T-helper 2 cell treated with Interferon-gamma antibody and Interleukin-4, amounts not matched to agents 100 ng/mL and 5 ng/mL, for 36 hours (primary cell): ENCODE data around the gene ADM. TPM values are rescaled to one million over a fixed set of nuclear protein-coding genes. Genes with fewer than 3 reads are reported as not detected.

Experiments
- total RNA-seq: library from RNA; stranded (reverse); gene quantifications from 2 replicates; pipeline ENCODE4 v1.2.3, GENCODE V29; 2022

The ADM gene
- total RNA-seq, 1 donor from 2014 or later = 0.61 TPM

Other genes with a start within 250 kb of the ADM start
- 1.8 and 2.6 TPM in 2 replicates for gene SBF2, start 10.9 kb upstream of the ADM start, total RNA-seq
- 22.4 and 24.3 TPM in 2 replicates for gene AMPD3, start 150.2 kb downstream of the ADM start, total RNA-seq
- gene RNF141, start 236.1 kb downstream of the ADM start, total RNA-seq = 8.7 and 9.7 TPM in 2 replicates